ACHN (cell line): ENCODE data around the gene KIF1A.

Experiments
- DNase-seq: peaks from one replicate; pipeline ENCODE4 v3.0.0-alpha.2; 2015
- in situ Hi-C: cut with HindIII; loops from 2 replicates; pipeline ENCODE4 v1.10.0; 2017; ENCODE audit warnings: low sequenced_read_pairs, low pct_ligation_motif_present, low pct_unique_long_range_greater_than_20kb

The KIF1A gene

GRCh38 chr2:240811346-240812300 lies 8.4 kb downstream of the KIF1A start:
- no peak for DNase-seq
- in situ Hi-C loops, result no loop called here

- DNase-seq, result no peak
- in situ Hi-C loops, result no loop called here
Measured at GRCh38 chr2:240810621-240811020, 9.4 kb downstream of the KIF1A start.

- in situ Hi-C loops, result no loop called here
- peak; percentile 16 for DNase-seq
Measured at GRCh38 chr2:240810199-240810598, 9.8 kb downstream of the KIF1A start.

GRCh38 chr2:240809276-240809675 lies 10.7 kb downstream of the KIF1A start:
- no peak for DNase-seq
- in situ Hi-C loops, result no loop called here

GRCh38 chr2:240806459-240806858 lies 13.6 kb downstream of the KIF1A start:
- DNase-seq, result no peak
- in situ Hi-C loops, result no loop called here

- in situ Hi-C loops, result no loop called here
Measured at GRCh38 chr2:240806006-240806405, 14.0 kb downstream of the KIF1A start.

GRCh38 chr2:240803191-240803590 lies 16.8 kb downstream of the KIF1A start:
- DNase-seq, result no peak
- in situ Hi-C loops, result no loop called here

More at GRCh38 chr2:240806006-240806405, 14.0 kb downstream of the KIF1A start:
- DNase-seq, result no peak

- in situ Hi-C loops, result no loop called here
- no peak for DNase-seq
Measured at GRCh38 chr2:240799033-240799820, 20.8 kb downstream of the KIF1A start.

GRCh38 chr2:240798327-240798905 lies 21.6 kb downstream of the KIF1A start:
- in situ Hi-C loops, result no loop called here
- DNase-seq, result no peak

- in situ Hi-C loops, result no loop called here
- no peak for DNase-seq
Measured at GRCh38 chr2:240797914-240798313, 22.1 kb downstream of the KIF1A start.

GRCh38 chr2:240797500-240797895 lies 22.5 kb downstream of the KIF1A start:
- in situ Hi-C loops, result no loop called here

GRCh38 chr2:240796543-240797499 lies 23.2 kb downstream of the KIF1A start:
- no peak for DNase-seq

More at GRCh38 chr2:240797500-240797895, 22.5 kb downstream of the KIF1A start:
- DNase-seq, result no peak

GRCh38 chr2:240795916-240796510 lies 24.0 kb downstream of the KIF1A start:
- no peak for DNase-seq
- in situ Hi-C loops, result no loop called here

More at GRCh38 chr2:240796543-240797499, 23.2 kb downstream of the KIF1A start:
- in situ Hi-C loops, result no loop called here

- DNase-seq, result no peak
- in situ Hi-C loops, result no loop called here
Measured at GRCh38 chr2:240795454-240795853, 24.6 kb downstream of the KIF1A start.

- in situ Hi-C loops, result no loop called here
Measured at GRCh38 chr2:240794178-240794721, 25.8 kb downstream of the KIF1A start.

GRCh38 chr2:240793313-240794177 lies 26.5 kb downstream of the KIF1A start:
- no peak for DNase-seq
- in situ Hi-C loops, result no loop called here

More at GRCh38 chr2:240794178-240794721, 25.8 kb downstream of the KIF1A start:
- no peak for DNase-seq
